Measurements from ENCODE around the gene FAM161A. TPM values are rescaled to one million over a fixed set of nuclear protein-coding genes. Genes with fewer than 3 reads are reported as not detected.

FAM161A gene
- 1 to 10 TPM in 8 of 10 donors, under 1 TPM in 2; 0.67 to 2.5 (median 1.5) TPM for total RNA-seq
- 1 to 10 TPM; 1.1 to 2.4 TPM for polyA plus RNA-seq
- long read RNA-seq, donor 1, partial matches to known transcripts = 2 of 3 reads
- long read RNA-seq, donor 1, other reads (novel, unspliced or antisense) = 0 of 3 reads
- long read RNA-seq, donor 2, partial matches to known transcripts = 1 of 2 reads
- long read RNA-seq, donor 2, other reads (novel, unspliced or antisense) = 1 of 2 reads
- long read RNA-seq, donor 3, partial matches to known transcripts = 5 of 6 reads
- long read RNA-seq, donor 3, other reads (novel, unspliced or antisense) = 1 of 6 reads

GRCh38 chr2:61853847-61854563 is at the start of gene FAM161A:
Gene FAM161A (minus strand): TSS chr2:61854060. CDS start chr2:61854041, 19 bp downstream.
- H3K27ac ChIP-seq = peak within 1 kb of the TSS; percentile 7 to 88 (median 80)
- ATAC-seq = peak; percentile 96 to 98 (median 98)

GRCh38 chr2:61900281-61900680 is 46.4 kb upstream of the FAM161A start:
- no peak overlapping the region for H3K27ac ChIP-seq
- TF ChIP-seq CTCF (IDR thresholded peaks at IDR 0.05) = no peak
- no peak for ATAC-seq
- H3K9me3 ChIP-seq = no peaks in the 10 kb centered on the region
- H3K36me3 ChIP-seq = no peaks in the 10 kb centered on the region
- intact Hi-C loops (cut with DNase I) = no loop called here
- WGBS, 2 donors = 50 to 77% methylated on average over 1 of the region's 1 CpG
- no peak for DNase-seq
- no peak overlapping the region for H3K4me3 ChIP-seq
- no peaks in the 10 kb centered on the region for H3K27me3 ChIP-seq
- peaks cover 0 to 7% (median 3%) of the 10 kb centered on the region in 9 donors for H3K4me1 ChIP-seq

More at GRCh38 chr2:61853847-61854563, at the start of gene FAM161A:
- H3K27me3 ChIP-seq = no peaks in the 10 kb centered on the region
- peak within 1 kb of the TSS; percentile 58 to 94 (median 84) for H3K4me3 ChIP-seq
- TF ChIP-seq CTCF (IDR thresholded peaks at IDR 0.05) = peak in 1 of 9 donors; percentile 5
- H3K4me1 ChIP-seq = peaks cover 5 to 16% (median 11%) of the 10 kb centered on the region in 9 donors
- no peaks in the 10 kb centered on the region for H3K36me3 ChIP-seq
- DNase-seq = peak; percentile 88 to 89
- intact Hi-C loops (cut with DNase I) = loop anchor here in 3 of 10 donors (5.0 to 10.0 kb wide), 3 partner anchors 317 to 322 kb away; partner anchors contain the start of gene XPO1 (in 2 of the 3)
- H3K9me3 ChIP-seq = no peaks in the 10 kb centered on the region
- WGBS, 2 donors = 0 to 1% methylated on average over 50 of the region's 50 CpGs

- H3K9me3 ChIP-seq = no peaks in the 10 kb centered on the region
- H3K4me3 ChIP-seq = no peak overlapping the region
- no peak for DNase-seq
- no peaks in the 10 kb centered on the region for H3K4me1 ChIP-seq
- H3K27ac ChIP-seq = no peak overlapping the region
- no peak for ATAC-seq
- intact Hi-C loops (cut with DNase I) = no loop called here
- H3K36me3 ChIP-seq = no peaks in the 10 kb centered on the region
- TF ChIP-seq CTCF (IDR thresholded peaks at IDR 0.05) = peak in 6 of 9 donors; percentile 7 to 34 (median 28)
- H3K27me3 ChIP-seq = no peaks in the 10 kb centered on the region
- 42 to 48% methylated on average over 2 of the region's 2 CpGs for WGBS, 2 donors
These were observed 45.0 kb upstream of the FAM161A start for GRCh38 chr2:61898810-61899209.

GRCh38 chr2:61888267-61889055 is 34.6 kb upstream of the FAM161A start, which contains the start of gene CCT4:
Gene CCT4 (minus strand): TSS chr2:61888656. CDS start chr2:61888507, 149 bp downstream.
- H3K36me3 ChIP-seq = peaks cover 0 to 27% (median 6%) of the 10 kb centered on the region in 9 donors
- DNase-seq (peak; percentile 89 to 91), ATAC-seq (peak; percentile 90 to 93 (median 91))
- no peaks in the 10 kb centered on the region for H3K27me3 ChIP-seq
- H3K27ac ChIP-seq = peak within 1 kb of the TSS; percentile 89 to 99 (median 96)
- H3K9me3 ChIP-seq = no peaks in the 10 kb centered on the region
- H3K4me3 ChIP-seq = peak within 1 kb of the TSS; percentile 63 to 90 (median 78)
- intact Hi-C loops (cut with DNase I) = loop anchor here in 1 of 10 donors (1.0 kb wide), 1 partner anchor 352 kb away; no protein-coding TSS in a partner anchor
- no peak for TF ChIP-seq CTCF (IDR thresholded peaks at IDR 0.05)
- WGBS, 2 donors = 1% methylated on average over 74 of the region's 74 CpGs
- peaks cover 3 to 31% (median 19%) of the 10 kb centered on the region in 9 donors for H3K4me1 ChIP-seq

All from heart right ventricle (tissue), 16 donors.